HG02870 (cell line): ENCODE measurements around the gene CHMP4B.

Experiments used
- ATAC-seq: cut with Tn5 transposase; IDR thresholded peaks from one replicate; pipeline ENCODE4 v1.9.1; 2021; ENCODE audit warnings: mild to moderate bottlenecking, moderate library complexity; ENCODE audit not compliant: unreplicated experiment

CHMP4B gene

GRCh38 chr20:33810885-33811775, at the start of gene CHMP4B:
CHMP4B (plus strand) TSS chr20:33811348; CDS start chr20:33811469, 121 bp downstream.
- ATAC-seq: peak; percentile 91

DNA sequence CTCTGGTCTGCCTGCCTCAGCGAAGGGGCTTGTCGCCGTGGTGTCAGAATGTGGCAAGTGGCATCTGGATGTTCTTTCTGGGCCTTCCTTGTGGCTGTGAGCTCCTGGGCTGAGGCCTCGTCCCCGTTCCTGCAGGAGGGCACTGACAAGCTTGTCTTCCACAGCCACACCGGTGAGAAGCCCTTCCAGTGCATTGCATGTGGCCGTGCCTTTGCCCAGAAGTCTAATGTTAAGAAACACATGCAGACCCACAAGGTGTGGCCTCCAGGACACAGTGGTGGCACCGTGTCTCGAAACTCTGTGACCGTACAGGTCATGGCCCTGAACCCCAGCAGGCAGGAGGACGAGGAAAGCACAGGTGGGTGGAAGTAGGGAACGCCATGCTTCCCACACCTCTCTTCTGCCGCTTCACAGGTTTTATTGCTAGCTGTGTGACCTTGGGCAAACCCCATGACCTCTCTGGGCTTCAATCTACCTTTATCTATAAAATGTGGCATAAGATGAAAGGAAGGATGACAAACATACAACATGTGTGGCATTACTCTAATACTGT, 49.4 kb upstream of the CHMP4B start:
- ATAC-seq: no peak

GRCh38 chr20:33765099-33765498, 46.0 kb upstream of the CHMP4B start:
- ATAC-seq: no peak

GRCh38 chr20:33765592-33765991, 45.6 kb upstream of the CHMP4B start:
- no peak for ATAC-seq

DNA sequence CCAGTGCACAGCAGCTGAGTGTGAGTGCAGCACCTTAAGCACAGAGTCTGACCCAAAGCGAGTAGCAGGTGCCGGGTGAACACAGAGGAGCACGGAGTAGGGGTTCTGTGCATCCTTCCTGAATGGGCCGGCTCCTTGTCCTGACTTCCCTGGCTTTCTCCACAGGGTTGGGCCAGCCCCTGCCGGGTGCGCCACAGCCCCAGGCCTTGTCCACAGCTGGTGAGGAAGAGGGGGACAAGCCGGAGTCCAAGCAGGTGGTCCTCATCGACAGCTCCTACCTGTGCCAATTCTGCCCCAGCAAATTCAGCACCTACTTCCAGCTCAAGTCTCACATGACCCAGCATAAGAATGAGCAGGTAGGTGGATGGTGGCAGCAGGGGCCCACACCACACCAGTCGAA, 44.5 kb upstream of the CHMP4B start:
- ATAC-seq: no peak

- no peak for ATAC-seq
These were observed 43.4 kb upstream of the CHMP4B start for GRCh38 chr20:33767777-33768138.

GRCh38 chr20:33769043-33769442, 42.1 kb upstream of the CHMP4B start:
- no peak for ATAC-seq

- ATAC-seq: no peak
These were observed 41.1 kb upstream of the CHMP4B start for GRCh38 chr20:33770005-33770404.

GRCh38 chr20:33771938-33772337, 39.2 kb upstream of the CHMP4B start:
- ATAC-seq: no peak

GRCh38 chr20:33772439-33772838, 38.7 kb upstream of the CHMP4B start:
- no peak for ATAC-seq

DNA sequence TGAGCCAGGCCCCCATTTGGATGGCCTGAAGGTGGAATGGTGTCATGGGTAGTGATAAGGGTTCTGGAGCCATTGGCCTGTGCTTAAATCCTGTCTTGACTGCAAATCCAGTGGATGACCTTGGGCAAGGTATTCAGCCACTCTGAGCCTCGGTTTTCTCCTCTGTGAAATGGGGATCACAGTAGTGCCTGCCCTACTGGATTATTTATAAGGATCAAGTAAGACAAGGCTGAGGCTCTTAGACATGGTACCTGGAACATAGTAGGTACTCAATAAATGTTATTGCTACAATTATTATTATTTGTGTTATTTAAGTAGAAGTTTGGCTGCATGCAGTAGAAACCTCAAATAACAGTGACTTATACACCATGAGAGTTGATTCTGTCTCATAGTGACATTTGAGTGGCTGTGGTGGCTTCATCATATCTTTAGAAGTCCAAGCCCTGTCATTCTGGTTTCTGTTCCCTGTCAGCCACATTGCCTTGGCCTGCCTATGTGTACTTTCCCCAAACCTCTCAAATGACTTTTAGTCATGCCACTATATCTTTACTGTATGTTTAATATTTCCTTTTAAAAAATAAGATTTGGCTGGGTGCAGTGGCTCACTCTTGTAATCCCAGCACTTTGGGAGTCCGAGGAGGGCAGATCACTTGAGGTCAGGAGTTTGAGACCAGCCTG, 37.6 kb upstream of the CHMP4B start:
- peak; percentile 72 for ATAC-seq

- no peak for ATAC-seq
These were observed 33.3 kb upstream of the CHMP4B start for GRCh38 chr20:33777816-33778215.

GRCh38 chr20:33781133-33781532, 30.0 kb upstream of the CHMP4B start:
- no peak for ATAC-seq

DNA sequence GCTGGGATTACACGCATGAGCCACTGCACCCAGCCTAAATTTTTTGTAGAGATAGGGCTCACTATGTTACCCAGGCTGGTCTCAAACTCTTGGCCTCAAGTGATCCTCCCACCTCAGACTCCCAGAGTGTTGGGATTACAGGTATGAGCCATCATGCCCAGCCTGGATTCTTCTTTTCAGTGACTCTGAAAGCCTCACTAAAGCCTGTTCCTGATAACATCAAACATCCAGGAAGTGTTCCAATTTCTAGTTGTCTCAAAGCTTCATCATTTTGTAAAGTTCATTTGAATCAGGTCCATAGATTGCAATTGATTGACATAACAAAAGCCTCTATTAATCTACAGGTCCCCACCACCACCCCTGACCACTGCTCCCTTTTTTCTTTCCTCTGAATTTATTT, 29.2 kb upstream of the CHMP4B start:
- no peak for ATAC-seq

- no peak for ATAC-seq
These were observed 27.9 kb upstream of the CHMP4B start for GRCh38 chr20:33783256-33783655.

DNA sequence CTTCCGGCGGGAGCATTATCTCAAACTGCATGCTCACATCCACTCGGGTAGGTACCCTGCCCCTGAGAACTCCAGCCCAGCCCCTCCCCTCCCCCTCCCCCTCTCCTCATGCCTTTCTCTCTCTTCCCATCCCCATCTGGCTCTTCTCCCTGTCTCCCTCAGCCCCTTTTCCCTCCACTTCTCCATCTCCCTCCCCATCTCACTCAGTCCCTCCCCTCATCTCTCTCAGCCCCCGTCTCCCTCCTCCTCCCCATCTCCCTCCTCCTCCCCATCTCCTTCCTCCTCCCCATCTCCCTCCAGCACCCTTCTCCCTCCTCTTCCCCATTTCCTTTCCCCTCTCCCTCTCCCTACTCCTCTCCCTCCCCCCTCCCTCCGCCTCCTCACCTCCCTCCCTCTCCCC, 27.3 kb upstream of the CHMP4B start:
- ATAC-seq: no peak

- ATAC-seq: no peak
These were observed 26.9 kb upstream of the CHMP4B start for GRCh38 chr20:33784225-33784624.

- no peak for ATAC-seq
These were observed 25.6 kb upstream of the CHMP4B start for GRCh38 chr20:33785503-33785902.

- no peak for ATAC-seq
These were observed 23.8 kb upstream of the CHMP4B start for GRCh38 chr20:33787253-33787891.

DNA sequence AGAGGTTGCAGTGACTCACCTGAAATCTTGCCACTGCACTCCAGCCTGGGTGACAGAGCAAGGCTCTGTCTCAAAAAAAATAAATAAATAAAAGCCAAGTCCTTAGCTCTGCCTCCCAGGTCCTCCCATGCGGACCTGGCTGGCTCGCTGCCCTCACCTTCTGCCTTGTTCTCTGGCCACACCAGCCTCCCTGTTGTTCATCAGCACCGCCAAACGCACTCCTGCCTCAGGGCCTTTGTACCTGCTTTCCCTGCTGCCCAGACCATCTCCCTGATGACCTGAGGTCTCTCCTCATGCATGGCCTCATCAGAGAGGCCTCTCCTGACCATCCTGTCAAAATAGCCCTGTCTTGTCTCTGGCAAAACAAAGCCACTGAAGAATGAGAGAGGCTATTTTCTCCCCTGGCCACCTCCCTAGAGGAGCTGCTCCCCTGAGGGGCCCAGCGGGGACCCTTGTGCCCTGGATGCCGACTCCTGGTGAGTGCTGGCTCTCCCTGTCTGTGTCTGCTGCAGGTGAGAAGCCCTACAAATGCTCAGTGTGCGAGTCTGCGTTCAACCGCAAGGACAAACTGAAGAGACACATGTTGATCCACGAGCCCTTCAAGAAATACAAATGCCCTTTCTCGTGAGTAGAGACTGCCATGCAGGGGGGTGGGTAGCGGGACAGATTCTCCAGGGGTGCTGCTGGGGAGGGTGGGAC, 22.6 kb upstream of the CHMP4B start:
- no peak for ATAC-seq
